Activated T-cell treated with anti-CD3 and anti-CD28 coated beads for 1 hour (primary cell): ENCODE measurements around the gene HIVEP2.

Source experiments
- DNase-seq: peaks from one replicate; pipeline ENCODE4 v3.0.0-alpha.2; 2020; ENCODE audit warnings: low read depth

The HIVEP2 gene

GRCh38 chr6:142773324-142773723 is 171.7 kb downstream of the HIVEP2 start:
- DNase-seq: no peak

- DNase-seq: no peak
These were observed 173.8 kb downstream of the HIVEP2 start for GRCh38 chr6:142771162-142771561.

GRCh38 chr6:142765306-142765705 is 179.7 kb downstream of the HIVEP2 start:
- DNase-seq: no peak

- no peak for DNase-seq
These were observed 180.7 kb downstream of the HIVEP2 start for GRCh38 chr6:142764311-142764710.

GRCh38 chr6:142763205-142763604 is 181.8 kb downstream of the HIVEP2 start:
- no peak for DNase-seq

- no peak for DNase-seq
These were observed 183.2 kb downstream of the HIVEP2 start for GRCh38 chr6:142761756-142762155.

- no peak for DNase-seq
These were observed 184.8 kb downstream of the HIVEP2 start for GRCh38 chr6:142760152-142760551.

- no peak for DNase-seq
These were observed 186.3 kb downstream of the HIVEP2 start for GRCh38 chr6:142758629-142759025.

- no peak for DNase-seq
These were observed 186.9 kb downstream of the HIVEP2 start for GRCh38 chr6:142757852-142758628.

GRCh38 chr6:142756215-142756630 is 188.8 kb downstream of the HIVEP2 start:
- no peak for DNase-seq

- DNase-seq: no peak
These were observed 191.8 kb downstream of the HIVEP2 start for GRCh38 chr6:142753196-142753595.

GRCh38 chr6:142752348-142752747 is 192.6 kb downstream of the HIVEP2 start:
- no peak for DNase-seq

GRCh38 chr6:142751452-142751851 is 193.5 kb downstream of the HIVEP2 start:
- no peak for DNase-seq

- DNase-seq: no peak
These were observed 194.0 kb downstream of the HIVEP2 start for GRCh38 chr6:142750998-142751397.

- DNase-seq: no peak
These were observed 195.4 kb downstream of the HIVEP2 start for GRCh38 chr6:142749556-142749955.

- DNase-seq: no peak
These were observed 198.5 kb downstream of the HIVEP2 start for GRCh38 chr6:142746524-142746923.

GRCh38 chr6:142744836-142745235 is 200.1 kb downstream of the HIVEP2 start:
- no peak for DNase-seq

GRCh38 chr6:142740449-142740848 is 204.5 kb downstream of the HIVEP2 start:
- no peak for DNase-seq

GRCh38 chr6:142738731-142739130 is 206.2 kb downstream of the HIVEP2 start:
- no peak for DNase-seq

GRCh38 chr6:142738035-142738396 is 207.0 kb downstream of the HIVEP2 start:
- no peak for DNase-seq

GRCh38 chr6:142737368-142738034 is 207.5 kb downstream of the HIVEP2 start:
- DNase-seq: no peak

- no peak for DNase-seq
These were observed 209.8 kb downstream of the HIVEP2 start for GRCh38 chr6:142735204-142735603.

GRCh38 chr6:142732790-142733189 is 212.2 kb downstream of the HIVEP2 start:
- DNase-seq: no peak

GRCh38 chr6:142731611-142732010 is 213.4 kb downstream of the HIVEP2 start:
- no peak for DNase-seq
